ENCODE data around the gene ZNF367. TPM values are rescaled to one million over a fixed set of nuclear protein-coding genes. Genes with fewer than 3 reads are reported as not detected.
A peak's percentile ranks its signal among the peaks of the same experiment; 100 is the strongest.

Gene ZNF367
- total RNA-seq, 1 donor from 2014 or later = 7.5 TPM

GRCh38 chr9:96436456-96437126 is 18.4 kb upstream of the ZNF367 start:
- DNase-seq = no peak

- no peak for DNase-seq
Observed at GRCh38 chr9:96436063-96436455, 17.9 kb upstream of the ZNF367 start.

- no peak for DNase-seq
Observed at GRCh38 chr9:96435345-96435744, 17.2 kb upstream of the ZNF367 start.

- no peak for DNase-seq
Observed at GRCh38 chr9:96430377-96430776, 12.2 kb upstream of the ZNF367 start.

- DNase-seq = no peak
Observed at GRCh38 chr9:96429732-96430131, 11.6 kb upstream of the ZNF367 start.

GRCh38 chr9:96425500-96426169 is 7.5 kb upstream of the ZNF367 start:
- no peak for DNase-seq

GRCh38 chr9:96423985-96424336 is 5.8 kb upstream of the ZNF367 start:
- DNase-seq = no peak

GRCh38 chr9:96423322-96423984 is 5.3 kb upstream of the ZNF367 start:
- DNase-seq = no peak

- DNase-seq = peak; percentile 43
Observed at GRCh38 chr9:96420468-96421219, 2.5 kb upstream of the ZNF367 start.

GRCh38 chr9:96419691-96419969 is 1.5 kb upstream of the ZNF367 start:
- no peak for DNase-seq

GRCh38 chr9:96418920-96419690 is 935 bp upstream of the ZNF367 start:
- DNase-seq = peak; percentile 33

GRCh38 chr9:96417661-96418082 is 498 bp downstream of the ZNF367 start:
- no peak for DNase-seq

- peak; percentile 58 for DNase-seq
Observed at GRCh38 chr9:96417051-96417586, 1.1 kb downstream of the ZNF367 start.

- DNase-seq = no peak
Observed at GRCh38 chr9:96413302-96414221, 4.6 kb downstream of the ZNF367 start.

GRCh38 chr9:96412174-96412913 is 5.8 kb downstream of the ZNF367 start:
- DNase-seq = no peak

- DNase-seq = no peak
Observed at GRCh38 chr9:96411129-96411838, 6.9 kb downstream of the ZNF367 start.

- DNase-seq = no peak
Observed at GRCh38 chr9:96408409-96409280, 9.5 kb downstream of the ZNF367 start.

GRCh38 chr9:96400132-96400910 is 17.8 kb downstream of the ZNF367 start:
- no peak for DNase-seq

Data from skin of body (tissue), 2 donors.